Stimulated activated naive CD8-positive, alpha-beta T cell treated with anti-CD3 and anti-CD28 coated beads, Interleukin-15, Interleukin-2, amounts not matched to agents 100 U/mL and 50 U/mL, for 24 hours (primary cell): ENCODE data around the gene ANO3.

Experiments
- ATAC-seq: fragments of 150-1000 bp; cut with Tn5 transposase; one replicate; pipeline ENCODE4 v1.10.0; 2021
- DNase-seq: peaks from one replicate; pipeline ENCODE4 v3.0.0; 2021

ANO3 gene

DNA sequence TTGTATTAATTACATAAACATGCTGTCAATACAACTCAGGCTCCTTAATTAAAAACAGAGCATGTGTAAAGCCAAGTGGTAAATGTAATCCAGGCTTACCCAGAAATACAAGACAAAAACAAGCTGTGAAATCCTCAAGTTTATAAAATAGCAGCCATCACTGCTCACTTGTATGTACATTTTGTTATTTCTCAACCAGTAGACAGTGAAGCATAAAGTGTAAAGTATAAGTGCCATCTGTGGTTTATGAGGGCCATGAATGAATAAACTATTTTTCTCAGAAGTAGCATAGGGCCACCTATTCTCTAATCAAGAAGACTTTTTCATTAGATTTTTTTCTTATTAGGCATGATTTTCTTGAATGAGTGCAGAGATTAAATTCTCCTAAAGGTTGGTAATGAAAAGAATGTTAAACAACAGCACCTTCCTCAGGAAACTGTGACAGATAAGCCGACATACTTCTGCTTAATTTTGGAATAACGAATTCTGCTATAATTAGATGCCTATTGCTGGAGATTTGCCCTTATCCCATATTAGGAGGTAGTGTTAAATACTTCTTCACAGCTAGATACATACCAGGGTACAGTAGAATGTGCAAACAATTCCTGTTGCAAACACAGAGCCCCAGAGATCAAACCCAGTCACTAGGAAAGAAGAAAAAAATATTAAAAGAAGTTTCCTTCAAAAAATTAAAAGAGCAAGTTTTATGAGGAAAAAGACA, 377.0 kb downstream of the ANO3 start:
- DNase-seq, result no peak
- ATAC-seq, result no peak

GRCh38 chr11:26710489-26710888, 378.6 kb downstream of the ANO3 start:
- DNase-seq (no peak), ATAC-seq (no peak)

- no peak for ATAC-seq
- no peak for DNase-seq
Observed at GRCh38 chr11:26712497-26712896, 380.6 kb downstream of the ANO3 start.
